ENCODE data around the gene PPP1R1B.

DNA sequence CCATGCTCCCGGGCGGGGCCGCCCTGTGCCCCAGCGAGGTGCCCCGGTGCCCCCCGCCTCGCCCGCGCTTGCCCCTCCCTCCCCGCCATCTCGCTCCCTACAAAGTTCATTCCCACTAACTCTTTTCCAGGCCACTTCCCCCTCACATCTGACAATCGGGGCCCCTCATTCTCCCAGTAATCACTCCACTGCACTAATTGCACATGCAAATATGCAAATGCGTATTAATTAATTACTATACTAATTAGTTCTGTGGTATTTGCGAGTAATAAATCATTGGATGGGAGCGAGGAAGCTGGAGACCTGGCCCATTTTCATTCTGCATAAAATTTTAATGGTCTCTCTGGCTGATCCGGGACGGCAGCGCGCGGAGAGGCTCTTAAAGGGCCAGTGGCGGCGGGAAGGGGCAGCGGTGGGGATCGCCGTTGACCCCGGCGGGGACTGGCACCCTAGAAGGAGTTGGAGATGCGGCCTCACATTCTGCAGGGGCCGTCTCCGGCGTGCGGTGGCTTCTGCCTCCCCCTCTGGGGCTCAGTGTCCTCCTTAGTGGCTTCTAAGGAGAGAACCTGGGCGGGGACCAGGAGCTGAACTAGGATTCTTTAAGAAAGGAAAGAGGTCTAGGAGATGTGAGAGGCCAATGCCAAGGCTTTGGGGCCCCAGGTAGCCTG lies 8.4 kb upstream of the PPP1R1B start:
- TF ChIP-seq CTCF (IDR thresholded peaks at IDR 0.05 in 4 of 5, conservative IDR thresholded peaks at IDR 0.05 in 1 of 5) (no peak), POLR2A (IDR thresholded peaks at IDR 0.05) (no peak)

Data from gastrocnemius medialis (tissue), 4 donors.